Loucy (cell line): ENCODE measurements around the gene BTBD16.

Experiments used
- H2AFZ ChIP-seq: fragments of 200-600 bp; sonication (generic); 2 replicates; pipeline ENCODE4 v1.6.0; 2016; ENCODE audit warnings: antibody characterized with exemption, mild to moderate bottlenecking, low read length, moderate library complexity
- H3F3A ChIP-seq: fragments of 200-600 bp; 2 replicates; pipeline ENCODE4 v1.6.0; 2016; ENCODE audit warnings: antibody characterized with exemption, low read depth, mild to moderate bottlenecking
- H3K27me3 ChIP-seq: fragments of 200-600 bp; sonication (generic); 2 replicates; pipeline ENCODE4 v1.6.1; 2014; ENCODE audit warnings: low read length, mild to moderate bottlenecking; ENCODE audit not compliant: insufficient read depth, poor library complexity, severe bottlenecking
- H3K36me3 ChIP-seq: fragments of 200-600 bp; sonication (generic); 2 replicates; pipeline ENCODE4 v1.6.1; 2016; ENCODE audit warnings: low read length; ENCODE audit not compliant: insufficient read depth
- H3K4me1 ChIP-seq: fragments of 200-600 bp; sonication (generic); 2 replicates; pipeline ENCODE4 v1.5.1; 2014; ENCODE audit warnings: low read length, mild to moderate bottlenecking; ENCODE audit not compliant: insufficient read depth, poor library complexity, severe bottlenecking
- H3K4me2 ChIP-seq: fragments of 200-600 bp; sonication (generic); 2 replicates; pipeline ENCODE4 v1.6.0; 2014; ENCODE audit warnings: antibody characterized with exemption, low read length, low read depth, mild to moderate bottlenecking; ENCODE audit not compliant: poor library complexity, severe bottlenecking
- H3K4me3 ChIP-seq: fragments of 200-600 bp; sonication (generic); 2 replicates; pipeline ENCODE4 v1.5.1; 2014; ENCODE audit warnings: low read length, mild to moderate bottlenecking, mixed read lengths; ENCODE audit not compliant: poor library complexity, severe bottlenecking
- H3K79me2 ChIP-seq: fragments of 200-600 bp; sonication (generic); 2 replicates; pipeline ENCODE4 v1.6.1; 2014; ENCODE audit warnings: low read length; ENCODE audit not compliant: insufficient read depth
- H3K9ac ChIP-seq: fragments of 200-600 bp; sonication (generic); 2 replicates; pipeline ENCODE4 v1.6.0; 2014; ENCODE audit warnings: mild to moderate bottlenecking, low read depth, low read length, moderate library complexity; ENCODE audit not compliant: poor library complexity, severe bottlenecking
- H3K9me2 ChIP-seq: fragments of 200-600 bp; sonication (generic); replicated peaks from 2 replicates; pipeline ENCODE4 v1.6.1; 2016; ENCODE audit warnings: low read depth, low read length, mixed read lengths
- H3K9me3 ChIP-seq: fragments of 200-600 bp; sonication (generic); 2 replicates; pipeline ENCODE4 v1.6.1; 2014; ENCODE audit warnings: mild to moderate bottlenecking, antibody characterized with exemption, low read length, low read depth; ENCODE audit not compliant: insufficient read depth
- H4K20me1 ChIP-seq: fragments of 200-600 bp; sonication (generic); 2 replicates; pipeline ENCODE4 v1.6.0; 2014; ENCODE audit warnings: antibody characterized with exemption, low read length, mild to moderate bottlenecking; ENCODE audit not compliant: insufficient read depth, poor library complexity, severe bottlenecking
- CTCF ChIP-seq: fragments of 200-600 bp; sonication (generic); conservative IDR thresholded peaks from 2 replicates; pipeline ENCODE4 v1.5.1; 2014; ENCODE audit warnings: mild to moderate bottlenecking, antibody characterized with exemption, low read length
- EZH2phosphoT487 ChIP-seq: fragments of 200-600 bp; IDR thresholded peaks from 2 replicates; pipeline ENCODE4 v1.6.1; 2018; ENCODE audit warnings: antibody characterized with exemption, mild to moderate bottlenecking, moderate library complexity, borderline replicate concordance

The BTBD16 gene

GRCh38 chr10:122233857-122234348 is 37.2 kb upstream of the BTBD16 start:
- no peaks in the 10 kb centered on the region for H4K20me1 ChIP-seq
- no peaks in the 10 kb centered on the region; the same call in 1 of the 2 replicates for H3K9me3 ChIP-seq

GRCh38 chr10:122234416-122234815 is 36.7 kb upstream of the BTBD16 start:
- TF ChIP-seq EZH2phosphoT487, result no peak
- TF ChIP-seq CTCF, result no peak
- H3K79me2 ChIP-seq, result no peaks in the 10 kb centered on the region
- H3K4me1 ChIP-seq, result no peaks in the 10 kb centered on the region
- H3K4me3 ChIP-seq, result no peak overlapping the region
- H2AFZ ChIP-seq, result no peak overlapping the region
- no peaks in the 10 kb centered on the region for H3K9me2 ChIP-seq
- H3K9me3 ChIP-seq, result no peaks in the 10 kb centered on the region; the same call in 1 of the 2 replicates
- H3K36me3 ChIP-seq, result no peaks in the 10 kb centered on the region
- no peaks in the 10 kb centered on the region for H3K27me3 ChIP-seq
- no peaks in the 10 kb centered on the region for H3F3A ChIP-seq
- H4K20me1 ChIP-seq, result no peaks in the 10 kb centered on the region
- no peak overlapping the region for H3K9ac ChIP-seq
- no peak overlapping the region for H3K4me2 ChIP-seq

More at GRCh38 chr10:122233857-122234348, 37.2 kb upstream of the BTBD16 start:
- no peak overlapping the region for H3K9ac ChIP-seq
- H3K36me3 ChIP-seq, result no peaks in the 10 kb centered on the region
- H3K4me1 ChIP-seq, result no peaks in the 10 kb centered on the region
- H3K9me2 ChIP-seq, result no peaks in the 10 kb centered on the region
- H3K79me2 ChIP-seq, result no peaks in the 10 kb centered on the region
- H3K4me3 ChIP-seq, result no peak overlapping the region
- no peaks in the 10 kb centered on the region for H3F3A ChIP-seq
- TF ChIP-seq CTCF, result no peak
- no peak for TF ChIP-seq EZH2phosphoT487
- no peaks in the 10 kb centered on the region for H3K27me3 ChIP-seq
- H2AFZ ChIP-seq, result no peak overlapping the region
- no peak overlapping the region for H3K4me2 ChIP-seq

- Histone ChIP-seq H3K27me3 (no peaks in the 10 kb centered on the region), H3K9ac (no peak overlapping the region), H3K4me2 (no peak overlapping the region), H2AFZ (no peak overlapping the region), H3K36me3 (no peaks in the 10 kb centered on the region), H3F3A (no peaks in the 10 kb centered on the region), H3K4me3 (no peak overlapping the region), H3K9me2 (no peaks in the 10 kb centered on the region), H3K9me3 (no peaks in the 10 kb centered on the region; the same call in 1 of the 2 replicates), H3K4me1 (no peaks in the 10 kb centered on the region), H4K20me1 (no peaks in the 10 kb centered on the region), H3K79me2 (no peaks in the 10 kb centered on the region)
- TF ChIP-seq EZH2phosphoT487, result no peak
- TF ChIP-seq CTCF, result no peak
Observed at GRCh38 chr10:122236690-122237306, 34.3 kb upstream of the BTBD16 start.
